Activated CD4-positive, alpha-beta memory T cell treated with anti-CD3 and anti-CD28 coated beads, Interleukin-2, amount 10 ng/mL, durations not matched to agents 7 days and 5 days (primary cell): Measurements from ENCODE around the gene SRPK2. TPM values are rescaled to one million over a fixed set of nuclear protein-coding genes. Genes with fewer than 3 reads are reported as not detected.
A peak's percentile ranks its signal among the peaks of the same experiment; 100 is the strongest.
"Not testable (repeated sequence)": the region's sequence is repeated elsewhere in the genome, so short reads cannot be mapped to it uniquely, and the experiment has no call there.

ENCODE experiments used
- CTCF ChIA-PET: fragments of 350-600 bp; sonication (Branson Sonifier 250); formaldehyde crosslinking; loops from one replicate; lab custom pipeline; 2021; ENCODE audit warnings: antibody characterized with exemption, inconsistent platforms; lab: Charles Lee
- POLR2A ChIA-PET: fragments of 350-600 bp; sonication (Branson Sonifier 250); formaldehyde crosslinking; loops from one replicate; lab custom pipeline; 2021; ENCODE audit warnings: antibody characterized with exemption; lab: Charles Lee
- DNase-seq: peaks from one replicate; pipeline ENCODE4 v3.0.0-alpha.2; 2020
- H3K27ac Mint-ChIP-seq: one replicate; pipeline ENCODE4 v1.8.0; 2021; ENCODE audit warnings: mild to moderate bottlenecking, mixed read lengths
- H3K27me3 Mint-ChIP-seq: one replicate; pipeline ENCODE4 v1.8.0; 2021; ENCODE audit warnings: mixed read lengths
- H3K36me3 Mint-ChIP-seq: one replicate; pipeline ENCODE4 v1.8.0; 2021; ENCODE audit warnings: low read depth, mixed read lengths
- H3K4me1 Mint-ChIP-seq: one replicate; pipeline ENCODE4 v1.8.0; 2021; ENCODE audit warnings: mixed read lengths
- H3K4me3 Mint-ChIP-seq: one replicate; pipeline ENCODE4 v1.8.0; 2021; ENCODE audit warnings: mild to moderate bottlenecking, mixed read lengths
- H3K9me3 Mint-ChIP-seq: one replicate; pipeline ENCODE4 v1.8.0; 2021; ENCODE audit warnings: mixed read lengths
- total RNA-seq, 2 experiments: library from RNA; stranded (reverse); gene quantifications; one replicate each; pipeline ENCODE4 v1.2.3, GENCODE V29; 2021

The SRPK2 gene
- total RNA-seq, 2 experiments from 2014 or later, result 42.9 to 45.0 TPM

- Mint-ChIP-seq H3K36me3 (peaks cover 32% of the 10 kb centered on the region), H3K27me3 (no peaks in the 10 kb centered on the region), H3K27ac (no peak overlapping the region), H3K9me3 (peaks cover 10% of the 10 kb centered on the region), H3K4me1 (peaks cover 7% of the 10 kb centered on the region), H3K4me3 (no peak overlapping the region)
- POLR2A ChIA-PET, result interaction anchor here (0.6 kb wide), 1 partner anchor 18 kb away, joined by 3 read pairs; no protein-coding TSS in a partner anchor
- CTCF ChIA-PET, result interaction anchor here (0.6 to 1.6 kb wide), 5 partner anchors 11 to 1968 kb away, joined by 3 to 4 read pairs (median 3); no protein-coding TSS in a partner anchor
- DNase-seq, result no peak
Observed at GRCh38 chr7:105365541-105366534, 22.9 kb downstream of the SRPK2 start.

- Mint-ChIP-seq H3K36me3 (peaks cover 37% of the 10 kb centered on the region), H3K27ac (no peak overlapping the region), H3K4me3 (no peak overlapping the region), H3K9me3 (peaks cover 12% of the 10 kb centered on the region), H3K4me1 (peaks cover 7% of the 10 kb centered on the region), H3K27me3 (no peaks in the 10 kb centered on the region)
- CTCF ChIA-PET, result no interaction called here
- POLR2A ChIA-PET, result no interaction called here
- no peak for DNase-seq
Observed at GRCh38 chr7:105364684-105365083, 24.0 kb downstream of the SRPK2 start.

GRCh38 chr7:105363657-105364056, 25.1 kb downstream of the SRPK2 start:
- POLR2A ChIA-PET, DNase-seq, H3K27me3 Mint-ChIP-seq, H3K27ac Mint-ChIP-seq, H3K4me1 Mint-ChIP-seq, CTCF ChIA-PET, H3K4me3 Mint-ChIP-seq: not testable (repeated sequence)
- peaks cover 12% of the 10 kb centered on the region for H3K9me3 Mint-ChIP-seq
- peaks cover 37% of the 10 kb centered on the region for H3K36me3 Mint-ChIP-seq

GRCh38 chr7:105362685-105363084, 26.0 kb downstream of the SRPK2 start:
- DNase-seq, POLR2A ChIA-PET, H3K4me3 Mint-ChIP-seq, H3K27me3 Mint-ChIP-seq, H3K4me1 Mint-ChIP-seq, CTCF ChIA-PET, H3K27ac Mint-ChIP-seq: not testable (repeated sequence)
- H3K9me3 Mint-ChIP-seq, result peaks cover 12% of the 10 kb centered on the region
- H3K36me3 Mint-ChIP-seq, result peaks cover 37% of the 10 kb centered on the region

- POLR2A ChIA-PET, CTCF ChIA-PET, H3K4me1 Mint-ChIP-seq, H3K27ac Mint-ChIP-seq, DNase-seq, H3K4me3 Mint-ChIP-seq, H3K27me3 Mint-ChIP-seq: not testable (repeated sequence)
- peaks cover 12% of the 10 kb centered on the region for H3K9me3 Mint-ChIP-seq
- H3K36me3 Mint-ChIP-seq, result peaks cover 37% of the 10 kb centered on the region
Observed at GRCh38 chr7:105361995-105362394, 26.7 kb downstream of the SRPK2 start.

GRCh38 chr7:105360149-105360548, 28.6 kb downstream of the SRPK2 start:
- ChIA-PET POLR2A (interaction anchor here (0.8 kb wide), 1 partner anchor 28 kb away, joined by 3 read pairs; no protein-coding TSS in a partner anchor), CTCF (interaction anchor here (1.3 kb wide), 1 partner anchor 11 kb away, joined by 3 read pairs; no protein-coding TSS in a partner anchor)
- H3K4me1 Mint-ChIP-seq, H3K4me3 Mint-ChIP-seq, DNase-seq, H3K27ac Mint-ChIP-seq, H3K27me3 Mint-ChIP-seq: not testable (repeated sequence)
- H3K9me3 Mint-ChIP-seq, result peaks cover 12% of the 10 kb centered on the region
- peaks cover 34% of the 10 kb centered on the region for H3K36me3 Mint-ChIP-seq

GRCh38 chr7:105355701-105356100, 33.0 kb downstream of the SRPK2 start:
- CTCF ChIA-PET, result interaction anchor here (0.5 to 2.1 kb wide), 4 partner anchors 10 to 203 kb away, joined by 3 to 6 read pairs (median 4); no protein-coding TSS in a partner anchor
- Mint-ChIP-seq H3K4me3 (no peak overlapping the region), H3K4me1 (peaks cover 48% of the 10 kb centered on the region), H3K27me3 (no peaks in the 10 kb centered on the region), H3K9me3 (peaks cover under 1% of the 10 kb centered on the region), H3K27ac (no peak overlapping the region), H3K36me3 (peaks cover 10% of the 10 kb centered on the region)
- no peak for DNase-seq
- POLR2A ChIA-PET, result interaction anchor here (2.3 kb wide), 1 partner anchor 10 kb away, joined by 7 read pairs; no protein-coding TSS in a partner anchor

- Mint-ChIP-seq H3K27me3 (no peaks in the 10 kb centered on the region), H3K27ac (peak overlapping the region; percentile 5), H3K36me3 (peaks cover 6% of the 10 kb centered on the region), H3K9me3 (no peaks in the 10 kb centered on the region), H3K4me3 (no peak overlapping the region), H3K4me1 (peaks cover 47% of the 10 kb centered on the region)
- CTCF ChIA-PET, result interaction anchor here (2.1 to 4.3 kb wide), 2 partner anchors 13 to 34 kb away, joined by 6 to 19 read pairs; partner anchors contain the start of gene SRPK2
- POLR2A ChIA-PET, result interaction anchor here (0.8 to 4.5 kb wide), 3 partner anchors 28 to 177 kb away, joined by 3 to 38 read pairs (median 4); partner anchors contain the start of gene SRPK2
- no peak for DNase-seq
Observed at GRCh38 chr7:105354383-105354782, 34.3 kb downstream of the SRPK2 start.

GRCh38 chr7:105353752-105354328, 34.9 kb downstream of the SRPK2 start:
- Mint-ChIP-seq H3K27me3 (no peaks in the 10 kb centered on the region), H3K36me3 (peaks cover 6% of the 10 kb centered on the region), H3K4me1 (peaks cover 46% of the 10 kb centered on the region), H3K9me3 (no peaks in the 10 kb centered on the region), H3K27ac (peak overlapping the region; percentile 97), H3K4me3 (no peak overlapping the region)
- no peak for DNase-seq
- POLR2A ChIA-PET, result interaction anchor here (1.2 to 4.5 kb wide), 5 partner anchors 28 to 370 kb away, joined by 3 to 38 read pairs (median 9); partner anchors contain the start of genes KMT2E, RINT1 and SRPK2
- CTCF ChIA-PET, result interaction anchor here (1.6 to 4.3 kb wide), 3 partner anchors 12 to 370 kb away, joined by 5 to 19 read pairs (median 6); partner anchors contain the start of gene SRPK2

GRCh38 chr7:105352901-105353668, 35.6 kb downstream of the SRPK2 start:
- Mint-ChIP-seq H3K36me3 (peaks cover 6% of the 10 kb centered on the region), H3K4me3 (no peak overlapping the region), H3K27ac (peak overlapping the region; percentile 97), H3K27me3 (no peaks in the 10 kb centered on the region), H3K4me1 (peaks cover 48% of the 10 kb centered on the region), H3K9me3 (no peaks in the 10 kb centered on the region)
- no peak for DNase-seq
- POLR2A ChIA-PET, result interaction anchor here (1.0 to 4.5 kb wide), 11 partner anchors 9 to 412 kb away, joined by 3 to 38 read pairs (median 5); partner anchors contain the start of genes KMT2E, RINT1 and SRPK2
- CTCF ChIA-PET, result interaction anchor here (0.7 to 4.3 kb wide), 4 partner anchors 15 to 1368 kb away, joined by 3 to 19 read pairs (median 4); partner anchors contain the start of gene SRPK2

GRCh38 chr7:105352018-105352612, 36.6 kb downstream of the SRPK2 start:
- H3K9me3 Mint-ChIP-seq, result no peaks in the 10 kb centered on the region
- H3K4me1 Mint-ChIP-seq, result peaks cover 54% of the 10 kb centered on the region
- peak; percentile 69 for DNase-seq
- H3K27ac Mint-ChIP-seq, result peak overlapping the region; percentile 97
- no peaks in the 10 kb centered on the region for H3K27me3 Mint-ChIP-seq
- peak overlapping the region; percentile 46 for H3K4me3 Mint-ChIP-seq
- CTCF ChIA-PET, result interaction anchor here (0.7 to 4.3 kb wide), 5 partner anchors 14 to 1369 kb away, joined by 3 to 19 read pairs (median 3); partner anchors contain the start of gene SRPK2
- POLR2A ChIA-PET, result interaction anchor here (0.7 to 4.5 kb wide), 19 partner anchors 8 to 411 kb away, joined by 3 to 38 read pairs (median 4); partner anchors contain the start of genes KMT2E, RINT1 and SRPK2
- peaks cover 6% of the 10 kb centered on the region for H3K36me3 Mint-ChIP-seq
